HS-5 (cell line): ENCODE measurements around the gene AFG3L2.

Experiments used
- DNase-seq: peaks from one replicate; pipeline ENCODE4 v3.0.0-alpha.2; 2012; ENCODE audit warnings: low read depth

The AFG3L2 gene

GRCh38 chr18:12324991-12325725, 51.9 kb downstream of the AFG3L2 start:
- DNase-seq: no peak

- no peak for DNase-seq
Observed at GRCh38 chr18:12321333-12321732, 55.7 kb downstream of the AFG3L2 start.

GRCh38 chr18:12318857-12319256, 58.2 kb downstream of the AFG3L2 start:
- no peak for DNase-seq

DNA sequence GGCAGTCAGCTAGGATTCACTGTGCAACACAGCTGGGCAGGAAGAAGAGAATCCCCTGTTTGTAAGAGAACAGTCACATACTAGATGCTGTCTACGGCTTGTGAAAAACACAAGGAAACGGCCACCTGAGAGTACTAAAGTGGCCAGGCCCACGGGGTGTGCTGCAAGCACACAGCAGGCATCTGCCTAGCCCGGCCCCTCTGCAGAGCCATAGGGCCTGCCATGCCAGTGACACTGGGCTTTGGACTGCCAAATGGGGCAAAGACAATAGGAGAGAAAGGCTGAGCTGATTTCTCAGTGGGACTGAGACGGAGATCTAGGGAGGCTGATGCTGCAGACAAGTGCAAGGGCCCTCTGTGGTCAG, 58.7 kb downstream of the AFG3L2 start:
- no peak for DNase-seq

DNA sequence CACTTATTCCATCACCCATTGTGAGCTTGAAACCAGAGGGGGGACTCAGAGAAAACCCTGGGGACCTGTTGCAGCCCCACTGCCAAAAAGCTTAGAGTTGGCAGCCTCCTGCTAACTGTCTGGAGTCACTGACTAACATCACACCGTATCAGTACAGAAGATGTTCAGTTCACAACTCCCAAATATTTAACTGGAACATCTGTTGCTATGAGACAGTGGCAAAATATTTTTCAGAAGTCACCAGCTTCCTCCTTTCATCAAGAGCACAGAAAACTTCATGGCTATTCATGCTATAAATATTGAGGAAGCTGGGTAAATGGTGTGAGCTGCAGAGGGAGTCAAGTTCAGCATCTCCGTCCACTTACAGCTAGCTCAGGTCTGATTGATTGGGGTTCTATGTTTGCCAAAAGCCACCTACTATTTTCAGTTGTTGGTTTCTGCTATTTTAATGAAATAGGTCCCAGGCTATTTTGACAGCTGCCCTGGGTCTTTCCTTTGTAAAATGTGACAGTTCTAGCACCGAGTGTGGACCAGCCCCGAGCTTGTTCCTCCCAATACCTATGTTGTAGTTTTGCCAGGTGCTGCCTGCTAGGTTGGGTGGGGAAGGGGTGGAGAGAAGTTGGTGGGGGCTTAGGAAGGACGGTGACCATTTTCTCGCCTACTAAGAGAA, 59.2 kb downstream of the AFG3L2 start:
- DNase-seq: no peak

- no peak for DNase-seq
Observed at GRCh38 chr18:12315911-12316310, 61.1 kb downstream of the AFG3L2 start.

DNA sequence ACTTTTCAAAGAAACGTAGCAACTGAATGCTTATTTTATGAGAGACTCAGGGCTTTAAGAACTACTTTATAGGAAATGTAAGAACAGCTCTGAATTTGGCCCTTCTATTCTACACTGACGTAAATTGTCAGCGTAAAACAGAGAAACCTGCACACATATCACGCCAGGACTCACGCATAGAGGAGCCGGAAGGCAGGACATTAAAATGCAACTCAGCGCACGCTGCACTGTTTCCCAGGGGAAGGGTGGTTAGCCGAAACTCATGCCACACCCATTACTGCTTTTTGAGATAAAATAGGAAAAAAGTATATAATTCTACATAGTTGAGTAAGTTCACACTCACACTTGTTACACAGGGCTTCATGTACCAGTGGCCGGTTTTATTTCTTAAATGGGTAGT, 61.5 kb downstream of the AFG3L2 start:
- DNase-seq: no peak

DNA sequence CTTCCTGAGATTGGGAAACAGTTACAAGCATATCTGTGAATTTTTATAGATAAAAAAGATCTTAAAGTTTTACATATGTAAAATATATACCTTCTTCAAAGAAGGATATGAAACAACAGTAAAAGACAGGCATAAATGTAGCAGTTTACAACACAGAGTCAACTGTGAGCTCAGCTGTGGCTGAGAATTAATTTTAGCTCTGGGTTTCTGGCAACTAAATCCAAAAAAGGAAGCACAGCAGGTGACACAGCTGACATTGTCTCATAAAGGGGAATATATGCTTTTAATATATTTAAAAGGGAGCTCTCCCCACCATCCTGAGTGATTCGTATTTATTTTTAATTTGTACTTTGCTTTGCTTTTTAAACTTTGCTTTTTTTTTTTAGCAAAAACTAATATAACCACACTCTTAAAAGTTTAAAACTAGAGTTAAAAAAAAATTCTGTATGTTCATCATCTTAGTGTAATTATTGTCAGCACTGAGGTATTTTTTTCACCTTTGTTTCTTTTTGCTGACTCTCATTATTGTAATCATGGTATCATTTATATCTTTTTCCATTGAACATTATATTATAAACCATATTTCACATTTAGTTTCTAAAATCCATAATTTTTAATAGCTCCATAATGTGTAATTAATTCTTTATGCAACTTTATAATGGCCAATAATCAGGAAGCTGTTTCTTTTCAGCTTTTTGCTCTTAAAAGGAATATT, 62.3 kb downstream of the AFG3L2 start:
- no peak for DNase-seq

DNA sequence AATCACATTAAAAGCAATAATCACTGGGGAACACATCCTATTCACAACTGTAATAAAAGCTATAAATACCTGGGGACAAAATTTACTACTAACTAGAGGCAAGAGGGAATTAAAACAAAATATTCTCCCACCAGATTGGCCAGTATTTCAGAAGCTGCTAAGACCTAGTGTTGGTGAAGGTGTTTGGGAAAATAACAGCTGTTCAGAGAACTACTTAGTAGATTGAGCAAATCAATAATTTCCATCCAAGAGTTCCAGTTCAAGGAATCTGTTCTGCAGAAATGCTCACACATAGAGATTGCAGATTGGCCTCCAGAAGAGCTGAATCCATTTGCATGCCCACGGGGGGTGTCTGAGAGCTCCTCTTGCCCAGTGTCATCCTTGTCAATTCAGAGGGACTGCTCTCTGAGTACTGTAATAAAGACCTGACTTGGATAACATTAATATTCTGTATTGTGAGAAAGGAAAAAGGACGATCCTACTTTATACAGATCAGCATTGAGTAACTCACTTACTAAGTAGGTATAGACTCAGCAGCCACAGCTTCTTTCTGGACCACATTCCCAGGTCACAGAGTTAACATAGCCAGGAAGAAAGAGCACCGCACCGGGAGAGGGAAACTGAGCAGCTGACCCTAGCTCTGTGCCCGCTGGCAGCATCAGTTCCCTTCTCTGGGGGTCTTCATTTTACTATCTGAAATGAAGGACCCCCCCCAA, 63.3 kb downstream of the AFG3L2 start:
- DNase-seq: no peak

GRCh38 chr18:12312976-12313375, 64.1 kb downstream of the AFG3L2 start:
- DNase-seq: no peak

DNA sequence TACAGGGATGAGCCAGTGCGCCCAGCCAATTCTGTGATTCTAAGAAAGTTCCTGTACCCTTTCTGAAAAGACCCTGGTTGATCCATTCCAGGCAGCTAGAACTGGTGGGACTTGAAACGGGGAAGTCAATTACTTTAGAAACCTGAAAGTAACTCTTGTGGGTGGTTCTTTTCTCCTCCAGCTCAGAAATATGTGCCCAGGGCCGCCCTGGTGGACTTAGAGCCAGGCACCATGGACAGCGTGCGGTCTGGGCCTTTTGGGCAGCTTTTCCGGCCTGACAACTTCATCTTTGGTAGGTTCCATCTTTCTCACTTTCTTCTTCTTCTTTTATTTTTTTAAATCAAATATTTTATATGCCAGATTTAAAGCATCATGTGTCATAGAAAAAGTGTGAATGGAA, 66.3 kb downstream of the AFG3L2 start:
- no peak for DNase-seq

DNA sequence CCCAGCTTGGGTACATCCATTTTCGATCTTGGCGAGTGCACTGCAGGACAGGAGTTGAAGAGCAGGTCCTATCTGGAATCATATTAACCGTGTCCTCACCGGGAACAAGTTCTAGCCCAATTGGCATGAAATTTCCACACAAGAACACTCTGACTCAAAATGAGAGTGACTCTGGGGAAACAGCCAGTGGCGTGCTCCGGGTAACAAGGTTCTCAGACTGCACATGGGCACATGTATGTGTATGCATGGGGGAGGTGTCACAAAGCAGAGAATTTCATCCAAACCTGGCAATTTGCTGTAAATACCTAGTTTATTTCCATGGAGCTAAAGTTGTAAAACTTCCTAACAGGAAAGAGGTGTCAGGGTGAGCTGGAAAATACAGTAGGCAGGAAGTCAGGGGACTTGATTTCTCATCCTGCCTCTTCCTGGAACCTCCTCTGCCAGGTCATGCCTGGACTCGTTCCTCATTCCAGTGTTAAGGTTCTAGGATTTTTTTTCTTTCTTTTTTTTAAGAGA, 67.3 kb downstream of the AFG3L2 start:
- no peak for DNase-seq

DNA sequence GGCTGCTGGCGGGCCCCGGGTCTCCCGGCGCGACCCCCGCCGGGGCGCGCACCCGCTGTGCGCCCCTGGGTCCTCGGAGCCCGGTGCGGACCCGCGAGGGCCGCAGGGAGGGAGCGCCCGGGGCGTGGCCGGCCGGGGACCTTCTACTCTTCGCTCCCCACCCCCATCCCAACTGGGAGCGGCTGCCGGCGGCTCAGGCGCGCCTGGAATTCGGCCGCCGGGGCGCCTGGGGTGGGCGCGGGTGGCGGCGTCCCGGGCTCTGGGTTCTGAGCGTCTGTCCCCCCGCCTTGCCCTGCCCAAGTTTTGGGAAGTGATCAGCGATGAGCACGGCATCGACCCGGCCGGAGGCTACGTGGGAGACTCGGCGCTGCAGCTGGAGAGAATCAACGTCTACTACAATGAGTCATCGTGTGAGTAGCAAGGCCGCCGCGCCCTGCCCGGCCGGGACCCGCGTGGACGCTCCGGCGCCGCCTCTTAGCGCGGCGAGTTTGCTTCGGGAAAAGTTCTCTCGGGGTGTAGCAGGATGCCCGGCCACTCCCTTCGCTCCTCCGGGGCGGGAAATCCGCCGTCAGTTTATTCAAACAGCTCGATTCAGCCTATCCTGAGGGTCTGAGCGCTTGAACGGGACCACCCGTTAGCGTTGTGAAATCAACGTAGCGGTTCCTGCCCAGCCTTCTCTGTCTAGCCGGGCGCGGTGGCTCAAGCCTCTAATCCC, 68.5 kb downstream of the AFG3L2 start:
- DNase-seq: no peak

DNA sequence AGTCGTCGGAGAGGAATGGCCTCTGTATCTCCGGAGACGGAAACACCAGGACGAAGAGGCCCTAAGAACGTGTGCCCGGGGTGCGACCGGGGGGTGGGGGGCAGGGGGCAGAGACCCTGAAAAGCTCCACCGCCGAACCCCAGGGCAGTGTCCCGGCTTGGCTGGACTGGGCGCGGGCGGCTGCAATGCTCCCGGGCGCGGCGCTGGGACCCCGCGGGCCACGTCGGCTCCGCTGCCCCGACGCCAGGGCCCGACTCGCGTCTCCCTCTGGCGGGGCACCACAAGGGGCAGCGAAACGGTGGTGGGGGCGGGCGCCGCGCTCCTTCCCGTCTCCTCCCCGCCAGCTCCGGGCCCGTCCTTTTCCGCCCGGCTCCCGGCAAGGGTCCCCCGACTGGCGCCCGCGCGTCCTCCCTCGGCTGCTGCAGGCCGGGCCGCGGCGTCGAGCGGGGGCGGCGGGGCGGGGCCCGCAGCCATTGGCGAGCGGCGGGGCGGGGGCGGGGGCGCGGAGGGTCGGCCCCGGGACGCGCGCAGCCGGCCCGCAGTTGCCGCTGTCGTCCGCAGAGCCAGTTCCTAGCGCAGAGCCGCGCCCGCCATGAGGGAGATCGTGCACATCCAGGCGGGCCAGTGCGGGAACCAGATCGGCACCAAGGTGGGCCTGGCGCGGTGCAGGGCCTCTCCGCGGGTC, 69.2 kb downstream of the AFG3L2 start, which contains the start of gene TUBB6:
TSS of gene TUBB6 (plus strand) at position 541 of the 685 bp plus-strand sequence. CDS start at position 593, 52 bp downstream.
- no peak for DNase-seq

DNA sequence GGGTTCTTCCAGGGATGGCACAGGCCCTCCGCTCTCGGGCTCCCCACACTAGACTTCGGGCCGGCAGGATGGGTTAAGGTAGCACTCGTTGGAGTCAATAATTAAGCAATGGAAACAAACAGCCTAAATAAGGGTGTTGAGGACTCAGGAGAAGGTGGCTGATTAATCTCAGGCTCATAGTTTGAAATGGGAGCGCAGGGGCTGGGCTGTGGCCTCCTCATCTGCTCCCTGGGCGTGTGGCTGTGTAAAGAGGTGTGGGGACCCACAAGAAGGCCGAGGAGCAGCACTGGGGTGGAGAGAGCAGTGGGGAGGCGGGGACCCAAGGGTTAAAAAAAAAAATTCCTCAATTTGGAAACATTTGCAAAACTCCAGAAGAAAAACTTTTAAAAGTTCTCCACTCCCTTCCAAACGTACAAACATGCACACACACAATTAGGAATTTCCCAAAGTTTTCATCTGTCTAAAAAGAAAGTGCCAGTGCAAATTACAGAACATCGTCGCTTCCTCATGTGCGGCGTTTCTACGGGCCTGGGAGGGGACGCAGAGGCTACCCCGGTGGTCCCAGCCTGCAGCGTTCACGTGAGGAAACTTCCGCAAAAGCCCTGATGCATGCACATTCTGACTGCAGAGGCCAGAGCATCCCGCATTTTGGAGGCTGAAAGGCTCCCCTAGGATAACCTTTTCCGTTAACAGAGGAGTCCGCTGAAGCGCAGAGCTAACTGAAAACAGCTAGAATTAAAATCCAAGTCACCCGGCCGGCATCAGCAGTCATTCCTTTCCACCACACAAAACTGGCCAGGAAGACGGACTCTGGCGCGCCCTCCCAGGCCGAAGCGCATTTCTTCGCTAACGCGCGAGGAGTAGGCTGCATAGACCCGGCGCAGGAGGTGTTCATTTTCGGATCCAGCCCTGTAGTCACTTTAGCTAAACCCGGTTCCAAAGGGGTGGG, 70.0 kb downstream of the AFG3L2 start:
- DNase-seq: no peak

DNA sequence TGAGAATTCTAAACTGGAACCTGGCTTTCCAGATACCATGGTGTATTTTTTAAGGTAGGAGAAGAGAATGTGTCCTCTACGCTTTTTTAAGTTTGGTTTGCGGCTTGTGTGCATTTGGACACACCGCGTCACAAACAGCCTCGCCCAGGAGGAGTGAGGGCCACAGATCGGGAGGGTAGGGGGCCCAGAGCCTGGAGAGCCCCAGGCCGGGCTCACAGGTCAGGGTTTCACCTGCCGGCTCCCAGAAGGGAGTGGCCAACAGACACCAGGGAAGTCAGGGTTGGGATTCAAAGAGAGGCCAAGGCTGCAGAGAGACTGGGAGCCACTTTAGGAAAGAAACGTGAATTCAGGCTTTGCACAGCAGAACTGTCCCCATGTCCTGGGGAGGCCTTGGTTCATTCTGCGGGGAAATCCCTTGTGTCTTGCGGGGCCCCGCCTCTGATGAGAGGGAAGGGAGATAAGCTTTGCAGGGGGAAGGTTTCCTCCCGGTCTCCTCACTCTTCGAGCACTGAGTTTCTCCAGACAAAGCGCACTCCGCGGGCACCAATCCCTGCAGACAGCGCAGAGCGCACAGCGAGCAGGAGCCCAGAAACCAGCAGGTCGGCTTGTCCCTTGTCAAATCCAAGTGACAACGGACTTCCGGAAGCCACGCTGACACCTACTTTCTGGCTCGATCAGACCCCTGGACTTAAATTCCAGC, 70.9 kb downstream of the AFG3L2 start:
- no peak for DNase-seq

GRCh38 chr18:12305211-12305610, 71.8 kb downstream of the AFG3L2 start:
- DNase-seq: no peak

DNA sequence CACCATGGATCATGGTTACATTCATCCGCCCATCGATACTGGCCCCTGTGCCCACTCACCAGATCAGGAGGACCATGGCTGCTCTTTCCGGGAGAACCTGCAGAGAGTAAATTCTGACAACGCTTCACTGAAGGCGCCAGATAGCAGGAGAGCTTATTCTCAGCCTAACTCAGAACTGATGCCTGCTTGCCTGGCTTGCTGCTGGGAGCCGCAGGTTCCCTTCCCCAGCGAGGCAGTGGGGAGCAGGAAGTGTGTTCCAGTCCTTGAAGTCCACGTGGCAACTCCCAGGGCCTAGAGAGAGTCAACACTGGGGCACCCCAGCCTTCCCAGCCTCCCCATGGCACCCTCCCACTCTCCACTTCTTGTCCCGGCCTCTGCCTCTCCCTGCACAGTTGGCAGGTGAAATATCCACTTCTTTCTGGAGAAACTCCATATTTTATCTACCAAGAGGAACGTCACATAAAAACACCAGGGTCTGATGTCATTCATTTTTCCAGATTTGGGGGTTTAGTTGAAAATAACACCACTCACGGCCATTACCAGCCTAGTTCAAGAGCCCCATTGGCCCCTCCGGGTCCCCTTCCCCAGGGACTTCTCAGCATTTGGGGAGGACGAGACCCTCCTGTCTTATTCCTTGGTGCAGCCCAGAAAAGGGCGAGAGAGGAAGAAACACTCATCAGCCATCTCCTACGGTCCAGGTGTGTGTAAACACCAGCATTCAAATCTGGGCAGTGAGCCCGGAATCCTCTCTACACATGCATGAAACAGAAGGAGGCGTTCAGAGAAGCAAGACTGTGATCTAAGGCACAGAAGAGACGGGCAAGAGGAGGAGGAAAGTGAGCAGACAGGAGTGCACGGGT, 72.4 kb downstream of the AFG3L2 start:
- no peak for DNase-seq
